HG03558 (cell line): ENCODE measurements around the gene SLC17A7.
"Not testable (repeated sequence)": the region's sequence is repeated elsewhere in the genome, so short reads cannot be mapped to it uniquely, and the experiment has no call there.

Source experiments
- ATAC-seq: cut with Tn5 transposase; IDR thresholded peaks from one replicate; pipeline ENCODE4 v1.9.1; 2021; ENCODE audit warnings: moderate number of reproducible peaks; ENCODE audit not compliant: unreplicated experiment; ENCODE audit errors: extremely low read depth

The SLC17A7 gene

DNA sequence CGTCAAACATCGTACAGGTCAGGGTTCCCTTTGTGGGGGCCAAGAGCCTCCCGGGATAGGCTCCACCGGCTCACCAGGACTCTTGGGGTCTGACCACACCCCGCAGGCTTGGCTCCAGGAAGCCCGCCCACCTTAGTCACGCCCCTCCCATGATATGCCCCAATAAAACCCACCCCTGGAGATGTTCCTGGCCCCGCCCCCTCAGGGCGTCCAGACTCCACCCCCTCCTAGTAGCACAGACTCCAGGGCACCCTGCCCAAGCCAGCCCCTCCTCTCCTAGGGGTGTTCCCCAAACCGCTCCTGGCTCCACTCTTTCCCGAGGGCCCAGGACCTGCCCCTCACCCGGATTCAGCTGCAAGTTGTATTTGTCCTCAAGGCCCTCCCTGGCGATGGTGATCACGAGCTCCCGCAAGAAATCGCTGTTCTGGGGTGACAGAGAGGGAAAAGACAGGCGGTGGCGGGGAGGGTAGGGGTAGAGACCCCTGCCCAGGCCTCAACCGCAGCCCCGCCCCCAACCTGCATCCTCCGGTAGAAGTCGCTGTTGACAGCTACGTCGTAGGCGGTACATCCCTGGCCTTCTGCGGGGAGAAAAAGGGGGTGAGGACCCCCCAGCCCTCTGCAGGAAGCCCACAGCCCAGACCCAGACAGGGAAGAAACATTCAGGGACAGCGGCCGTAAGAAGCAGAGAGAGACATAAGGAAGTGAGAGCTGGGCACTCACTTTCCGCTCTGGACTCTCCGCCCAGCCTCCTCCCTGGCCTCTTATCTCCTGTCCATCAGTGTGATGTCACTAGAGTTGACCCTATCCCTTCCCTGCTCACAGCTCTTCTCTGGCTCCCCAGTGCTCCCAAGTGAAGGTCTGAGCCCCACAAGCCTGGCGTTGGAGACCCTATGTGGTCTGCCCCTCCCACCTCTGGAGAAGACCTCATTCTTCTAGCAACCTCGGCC, 6.4 kb upstream of the SLC17A7 start:
- ATAC-seq, result no peak

DNA sequence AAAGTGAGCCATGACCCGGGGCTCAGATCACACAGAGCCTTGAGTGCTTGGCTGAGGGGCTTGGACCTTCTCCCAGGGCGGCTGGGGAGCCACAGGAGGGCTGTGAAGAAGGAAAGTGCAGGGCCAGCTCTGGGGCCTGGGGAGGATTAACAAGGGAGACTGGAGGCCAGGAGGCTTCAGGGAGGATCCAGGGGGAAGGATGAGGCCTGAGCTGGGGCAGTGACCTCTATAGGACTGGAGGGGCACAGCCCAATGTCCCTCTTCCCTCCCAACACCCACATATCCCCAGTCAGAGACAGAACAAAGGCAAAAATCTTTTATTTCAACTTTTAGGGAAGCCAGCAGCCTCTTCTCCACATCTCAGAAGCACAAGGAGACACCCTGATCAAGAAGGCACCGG, 4.7 kb upstream of the SLC17A7 start:
- no peak for ATAC-seq

DNA sequence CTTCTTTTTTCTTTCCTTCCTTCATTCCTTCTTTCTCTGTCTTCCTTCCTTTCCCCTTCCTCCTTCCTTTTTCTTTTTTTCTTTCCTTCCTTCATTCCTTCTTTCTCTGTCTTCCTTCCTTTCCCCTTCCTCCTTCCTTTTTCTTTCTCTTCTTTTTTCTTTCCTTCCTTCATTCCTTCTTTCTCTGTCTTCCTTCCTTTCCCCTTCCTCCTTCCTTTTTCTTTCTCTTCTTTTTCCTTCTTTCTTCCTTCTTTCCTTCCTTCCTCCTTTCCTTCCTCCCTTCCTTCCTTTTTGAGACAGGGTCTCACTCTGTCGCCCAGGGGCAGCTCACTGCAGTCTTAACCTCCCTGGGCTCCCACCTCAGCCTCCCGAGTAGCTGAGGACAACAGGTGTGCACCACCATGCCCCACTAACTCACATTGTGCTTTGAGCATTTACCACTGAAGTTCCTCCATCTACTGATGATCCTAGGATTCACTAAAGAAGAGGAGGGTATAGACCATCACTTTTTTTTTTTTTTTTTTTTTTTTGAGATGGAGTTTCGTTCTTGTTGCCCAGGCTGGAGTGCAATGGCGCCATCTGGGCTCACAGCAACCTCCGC, 2.9 kb upstream of the SLC17A7 start:
- ATAC-seq, result not testable (repeated sequence)

DNA sequence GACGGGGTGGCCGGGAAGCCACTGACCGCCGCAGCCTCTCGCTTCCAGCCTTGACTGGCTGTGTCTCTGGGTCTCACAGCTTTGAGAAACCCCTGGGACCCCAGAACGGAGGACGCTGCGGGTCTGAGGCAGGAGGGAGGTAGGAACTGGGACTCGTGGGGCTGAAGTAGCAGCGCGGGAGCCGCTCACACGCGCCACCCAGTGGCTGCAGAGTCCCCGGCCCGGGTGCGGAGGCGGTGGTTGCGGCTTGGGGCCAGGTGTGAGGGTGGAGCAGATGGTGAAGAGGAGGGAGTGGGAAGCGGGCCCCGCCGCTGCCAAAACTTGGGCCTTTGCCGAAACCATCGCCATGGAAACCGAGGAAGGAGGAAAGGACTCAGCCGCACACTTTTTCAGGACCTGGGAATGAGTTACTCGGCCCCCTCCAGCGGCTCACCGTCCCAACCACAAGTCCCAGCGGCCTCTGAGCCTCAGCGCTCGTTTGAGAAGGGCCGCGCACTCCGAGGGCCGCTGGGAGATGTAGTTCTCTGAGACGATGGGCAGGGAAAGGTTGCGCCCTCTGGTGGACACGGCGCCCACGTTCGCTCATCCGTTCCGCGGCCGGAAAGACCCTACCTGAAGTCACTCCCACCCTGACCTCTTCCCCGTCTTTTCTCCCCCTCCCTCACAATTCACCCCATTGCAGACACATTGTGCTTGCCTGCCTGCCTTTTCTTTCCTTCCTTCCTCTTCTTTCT, 2.2 kb upstream of the SLC17A7 start:
- peak; percentile 39 for ATAC-seq

DNA sequence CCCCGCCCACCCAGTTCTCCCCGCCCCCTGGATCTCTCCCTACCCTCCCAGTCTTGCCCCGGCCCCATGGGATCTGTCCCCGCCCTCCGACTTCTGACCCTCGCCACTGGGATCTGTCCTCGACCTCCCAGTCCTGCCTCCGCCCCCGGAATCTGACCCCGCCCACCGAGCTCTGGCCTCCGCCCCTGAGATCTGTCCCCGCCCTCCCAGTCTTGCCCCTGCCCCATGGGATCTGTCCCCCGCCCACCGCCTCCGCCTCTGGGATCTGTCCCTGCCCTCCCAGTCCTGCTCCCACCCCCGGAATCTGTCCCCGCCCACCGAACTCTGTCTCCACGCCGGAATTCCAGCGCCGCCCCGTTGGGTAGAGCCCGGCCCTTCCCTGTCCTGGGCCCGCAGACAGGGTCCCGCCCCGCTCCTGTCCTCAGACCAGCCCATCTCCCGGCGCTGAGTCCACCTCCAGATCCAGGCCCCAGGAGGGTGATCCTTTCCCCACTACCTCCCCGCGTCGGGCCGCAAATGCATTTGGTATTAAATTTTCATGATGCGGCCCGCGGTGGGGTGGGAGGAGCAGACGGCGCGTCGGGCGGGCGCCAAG, 1.5 kb upstream of the SLC17A7 start:
- ATAC-seq, result no peak

DNA sequence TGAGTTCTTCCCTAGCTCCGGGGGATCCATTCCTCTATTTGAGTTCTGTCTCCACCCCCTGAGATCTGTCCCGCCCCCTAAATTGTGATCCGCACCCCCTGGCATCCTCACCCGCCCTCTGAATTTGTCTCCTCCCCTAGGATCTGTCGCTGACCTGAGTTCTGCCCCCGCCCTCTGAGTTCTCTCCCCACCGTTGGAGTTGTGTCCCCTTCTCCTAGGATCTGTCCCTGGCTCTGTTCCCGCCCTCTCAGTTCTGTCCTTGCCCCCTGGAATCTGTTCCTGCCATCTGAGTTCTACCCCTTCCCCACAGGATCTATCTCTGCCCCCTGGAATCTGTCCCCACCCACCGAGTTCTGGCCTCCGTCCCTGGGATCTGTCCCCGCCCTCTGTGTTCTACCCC, 1.0 kb upstream of the SLC17A7 start:
- ATAC-seq, result no peak

DNA sequence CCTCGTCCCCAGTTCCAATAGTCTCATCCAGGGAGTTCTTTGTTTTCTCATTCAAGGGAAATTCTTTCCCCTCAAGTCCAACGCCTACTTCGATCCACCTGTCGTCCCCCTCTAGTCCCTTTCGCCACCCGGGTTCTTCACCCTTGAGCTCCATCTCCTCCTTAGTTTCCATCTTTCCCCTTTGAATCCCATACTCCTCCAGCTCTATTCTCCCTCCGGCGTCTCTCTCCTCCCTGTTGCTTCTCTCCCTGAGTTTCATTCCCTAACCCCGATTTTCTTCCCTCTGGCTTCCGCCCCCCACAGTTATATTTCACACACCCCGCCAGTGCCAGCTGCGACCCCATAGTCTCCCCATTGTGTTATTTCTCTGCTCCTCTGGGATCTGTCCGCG, 628 bp upstream of the SLC17A7 start:
- no peak for ATAC-seq

DNA sequence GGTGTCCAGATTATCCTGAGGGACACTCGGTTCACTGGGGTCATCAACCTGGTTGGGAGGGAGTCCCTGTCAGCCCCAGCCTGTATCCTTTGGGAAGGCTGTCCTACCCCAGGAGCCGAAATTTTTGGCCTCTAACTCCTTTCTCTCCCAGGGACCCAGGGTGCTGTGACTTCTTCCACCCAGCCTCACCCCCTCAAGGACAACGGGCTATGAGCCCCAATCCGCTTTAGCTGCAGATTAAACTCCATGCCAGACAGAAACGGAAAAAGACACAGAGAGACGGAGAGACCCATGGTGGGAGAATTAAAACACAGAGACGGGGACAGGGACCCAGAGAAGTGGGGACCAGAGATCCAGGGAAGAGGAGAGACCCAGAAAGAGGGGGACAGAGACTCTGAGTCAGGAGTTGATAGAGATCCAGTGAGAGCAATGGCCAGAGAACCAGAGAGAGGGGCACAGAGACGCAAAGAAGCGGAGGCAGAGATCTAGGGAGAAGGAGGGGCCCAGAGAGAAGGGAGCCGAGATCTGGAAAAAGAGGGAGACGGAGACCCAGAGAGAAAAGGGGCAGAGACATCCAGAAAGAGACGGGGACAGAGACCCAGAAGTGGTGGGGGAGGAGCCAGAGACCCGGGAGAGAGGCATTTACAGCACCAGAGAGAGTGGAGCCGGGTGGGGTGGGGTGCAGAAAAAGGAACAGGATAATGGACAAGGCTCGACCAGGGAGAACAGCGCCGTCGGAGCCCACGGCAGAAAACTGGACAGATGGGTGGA, 703 bp downstream of the SLC17A7 start:
- ATAC-seq, result no peak

DNA sequence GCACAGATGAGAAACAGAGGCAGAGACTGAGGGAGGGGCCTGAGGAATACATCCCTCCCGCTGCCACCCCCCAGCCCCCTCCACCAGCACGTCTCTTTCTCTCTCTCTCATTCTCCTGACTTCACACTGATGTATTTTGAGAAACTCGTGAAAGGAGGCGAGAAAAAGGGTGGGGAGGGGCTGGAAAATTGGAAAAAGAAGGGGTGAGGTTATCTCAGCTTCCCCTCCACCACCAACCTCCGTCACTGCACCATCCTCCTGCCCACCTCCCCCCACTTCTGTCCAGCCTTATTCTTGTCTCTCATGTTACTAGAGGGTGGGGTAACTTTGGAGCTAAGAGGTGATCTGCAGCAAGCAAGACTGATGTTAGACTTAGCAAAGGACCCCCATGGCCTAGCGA, 1.5 kb downstream of the SLC17A7 start:
- ATAC-seq, result no peak

DNA sequence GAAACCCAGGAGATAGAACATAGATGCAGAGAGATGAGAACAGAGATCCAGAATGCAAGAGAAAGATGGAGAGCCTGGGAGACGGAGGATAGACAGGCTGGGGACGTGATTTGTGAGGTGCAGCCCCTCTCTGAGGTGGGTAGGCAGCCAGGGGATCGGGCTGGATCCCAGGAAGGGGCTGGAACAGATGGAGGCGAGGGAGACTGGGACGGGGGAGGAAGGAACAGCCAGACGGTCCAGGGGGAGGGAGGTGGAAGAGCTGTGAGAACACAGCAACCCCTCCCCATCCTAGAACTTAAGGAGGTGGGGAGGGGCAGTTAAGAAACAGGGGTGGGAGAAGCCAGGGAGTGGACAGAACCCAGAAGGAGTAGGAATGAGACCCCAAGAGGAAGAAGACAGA, 3.1 kb downstream of the SLC17A7 start:
- no peak for ATAC-seq

DNA sequence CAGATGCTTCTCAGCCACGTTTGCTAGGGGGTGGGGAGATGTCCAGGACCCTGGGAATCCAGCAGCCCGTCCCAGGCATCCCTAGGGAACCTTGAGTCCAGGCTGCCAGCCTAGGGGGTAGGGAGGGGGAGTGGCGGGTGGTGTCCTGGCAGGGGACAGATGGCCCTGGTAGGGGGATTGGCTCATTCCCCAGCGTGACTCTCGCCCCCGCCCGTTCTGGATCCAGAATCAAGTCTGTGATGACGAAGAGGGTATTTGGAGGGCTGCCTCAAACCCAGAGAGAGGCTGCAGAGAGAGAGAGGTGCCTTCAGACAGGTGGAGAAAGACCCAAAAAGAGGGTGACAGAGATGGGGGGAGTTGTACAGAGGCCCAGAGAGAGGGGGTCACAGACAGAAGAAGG, 4.1 kb downstream of the SLC17A7 start:
- no peak for ATAC-seq

DNA sequence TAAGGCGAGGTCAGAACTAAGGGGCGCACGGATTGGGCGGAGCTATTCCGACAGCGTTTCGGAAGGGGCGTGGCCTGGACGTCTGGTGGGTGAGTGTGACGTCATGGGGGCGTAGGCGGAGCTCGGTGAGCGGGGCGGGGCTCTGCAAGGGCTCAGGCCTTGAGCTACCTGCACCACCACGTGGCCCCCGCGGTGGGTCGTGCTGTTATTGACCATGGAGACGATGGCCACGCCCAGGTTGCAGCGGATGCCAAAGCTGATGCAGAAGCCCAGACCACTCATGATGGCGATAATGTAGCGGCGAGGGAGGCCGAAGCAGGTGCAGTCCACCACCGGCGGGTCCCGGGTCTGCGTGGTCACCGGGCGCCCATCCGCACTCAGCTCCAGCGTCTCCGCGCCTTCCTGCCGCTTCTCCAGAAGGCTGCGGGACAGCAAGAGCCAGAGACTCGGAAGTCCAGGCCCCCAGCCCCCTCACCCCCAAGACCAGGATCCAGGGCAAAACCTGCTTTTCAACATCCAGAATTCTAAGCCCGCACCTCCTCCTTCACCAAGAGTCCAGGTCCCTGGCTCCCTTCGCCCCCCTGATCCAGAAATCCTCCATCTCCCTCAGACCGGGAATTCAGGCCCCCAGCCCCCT, 4.8 kb downstream of the SLC17A7 start:
- no peak for ATAC-seq

DNA sequence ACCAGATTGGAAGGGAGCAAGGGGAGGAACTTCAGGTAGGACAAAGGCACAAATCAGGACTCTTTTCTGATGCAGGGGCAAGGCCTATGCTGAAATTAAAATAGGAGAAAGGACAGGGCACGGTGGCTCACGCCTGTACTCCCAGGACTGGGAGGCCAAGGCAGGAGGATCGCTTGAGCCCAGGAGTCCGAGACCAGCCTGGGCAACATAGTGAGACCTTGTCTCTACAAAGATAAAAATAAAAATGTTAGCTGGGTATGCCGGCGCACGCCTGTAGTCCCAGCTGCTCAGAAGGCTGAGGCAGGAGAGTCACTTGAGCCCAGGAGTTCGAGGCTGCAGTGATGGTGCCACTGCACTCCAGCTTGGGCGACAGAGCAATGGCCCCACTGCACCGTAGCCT, 5.7 kb downstream of the SLC17A7 start:
- no peak for ATAC-seq

DNA sequence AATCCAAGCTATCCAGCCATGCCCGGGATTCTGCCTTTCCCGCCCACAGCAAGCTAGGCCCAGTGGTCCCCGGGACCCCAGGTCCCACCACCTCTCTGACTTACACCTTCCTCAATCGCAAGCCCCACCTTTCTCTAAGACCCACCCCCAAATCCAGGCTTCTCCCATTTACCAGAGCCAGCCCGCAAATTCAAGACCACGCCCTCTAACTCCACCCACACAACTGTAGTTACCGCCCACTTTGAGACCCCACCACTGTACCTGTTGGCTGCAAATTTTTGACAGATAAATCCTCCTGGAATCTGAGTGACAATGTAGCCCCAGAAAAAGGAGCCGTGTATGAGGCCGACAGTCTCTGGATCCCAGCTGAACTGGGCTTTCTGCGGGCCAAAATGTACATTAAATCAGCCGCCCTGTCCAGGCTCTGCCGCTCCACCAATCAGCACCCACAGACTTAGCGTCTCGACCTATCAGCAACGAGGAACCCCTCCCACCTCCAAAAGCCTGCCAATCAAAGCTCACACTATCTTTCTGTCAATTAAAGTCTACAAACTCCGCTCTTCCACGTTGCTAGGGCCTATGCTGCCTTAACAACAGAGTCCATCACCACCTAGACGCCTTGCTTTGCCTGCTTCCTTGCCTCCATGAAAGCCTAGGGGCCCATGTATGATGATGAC, 6.3 kb downstream of the SLC17A7 start:
- ATAC-seq, result no peak

DNA sequence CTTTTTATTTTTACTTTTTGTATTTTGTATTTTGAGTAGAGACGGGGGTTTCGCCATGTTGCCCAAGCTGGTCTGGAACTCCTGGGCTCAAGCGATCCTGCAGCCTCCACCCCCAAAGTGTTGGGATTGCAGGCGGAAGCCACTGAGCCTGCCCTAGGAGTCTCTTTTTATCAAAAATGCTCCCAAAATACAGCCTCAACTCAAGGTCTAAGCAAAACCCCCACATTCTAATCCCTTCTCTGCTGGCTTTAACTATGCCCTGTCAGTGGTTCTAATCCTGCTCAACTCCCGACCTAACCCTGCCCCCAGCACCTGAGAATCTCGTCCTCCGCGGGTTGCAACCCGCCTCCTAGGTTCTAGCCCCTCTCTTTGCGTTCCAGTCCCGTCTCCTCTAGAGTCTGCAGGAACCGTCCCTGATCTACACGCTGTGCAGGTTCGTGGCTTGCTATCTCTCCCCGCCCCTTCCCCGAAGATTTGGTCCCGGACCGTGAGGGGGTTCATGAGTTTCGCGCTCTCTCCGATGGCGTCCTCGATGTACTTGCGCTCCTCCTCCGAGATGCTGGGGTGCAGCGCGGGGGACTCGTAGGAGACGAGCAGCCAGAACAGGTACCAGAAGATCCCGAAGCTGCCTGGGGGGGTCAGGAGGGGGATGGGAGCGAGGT, 8.0 kb downstream of the SLC17A7 start:
- no peak for ATAC-seq

DNA sequence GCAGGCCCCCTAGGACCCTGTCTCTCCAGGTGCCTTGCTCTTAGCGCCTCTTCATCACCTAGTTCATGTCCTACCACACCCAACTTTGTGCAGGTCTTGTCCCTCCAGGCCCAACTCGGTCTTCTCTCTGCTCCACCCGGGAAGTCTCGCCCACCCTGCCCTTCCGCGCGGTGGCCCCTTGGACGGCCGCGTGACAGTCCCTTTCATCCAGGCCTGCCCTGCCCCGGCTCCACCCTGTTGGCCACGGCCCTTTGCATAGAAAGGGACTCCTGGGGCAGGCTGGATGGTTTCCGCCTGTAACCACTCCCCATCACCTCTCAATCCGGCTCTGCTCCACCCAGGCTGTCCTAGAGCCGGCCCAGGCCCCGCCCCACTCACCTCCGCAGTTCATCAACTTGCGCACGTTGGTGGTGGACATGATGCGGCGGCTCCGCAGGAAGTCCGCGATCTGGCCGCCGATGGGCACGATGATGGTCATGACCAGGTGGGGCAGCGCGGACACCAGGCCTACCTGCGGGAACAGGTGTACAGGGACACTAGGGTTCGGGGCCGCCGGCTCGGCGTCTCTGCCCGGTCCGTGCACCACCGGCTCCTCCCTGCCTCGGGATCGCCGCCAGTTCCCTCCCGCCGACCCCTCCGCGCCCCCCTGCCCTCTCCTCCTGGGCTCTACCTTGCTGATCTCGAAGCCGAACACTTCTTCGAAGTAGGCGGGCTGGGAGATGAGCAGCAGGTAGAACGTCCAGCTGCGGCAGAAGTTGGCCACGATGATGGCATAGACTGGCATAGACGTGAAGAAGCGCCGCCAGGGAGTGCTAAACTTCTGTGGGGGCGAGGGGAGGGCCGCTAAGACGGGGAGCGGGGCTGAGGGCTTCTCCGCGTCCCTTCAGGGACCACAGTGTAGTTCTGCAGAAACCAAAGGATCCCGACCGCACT, 8.9 kb downstream of the SLC17A7 start:
- ATAC-seq, result no peak

DNA sequence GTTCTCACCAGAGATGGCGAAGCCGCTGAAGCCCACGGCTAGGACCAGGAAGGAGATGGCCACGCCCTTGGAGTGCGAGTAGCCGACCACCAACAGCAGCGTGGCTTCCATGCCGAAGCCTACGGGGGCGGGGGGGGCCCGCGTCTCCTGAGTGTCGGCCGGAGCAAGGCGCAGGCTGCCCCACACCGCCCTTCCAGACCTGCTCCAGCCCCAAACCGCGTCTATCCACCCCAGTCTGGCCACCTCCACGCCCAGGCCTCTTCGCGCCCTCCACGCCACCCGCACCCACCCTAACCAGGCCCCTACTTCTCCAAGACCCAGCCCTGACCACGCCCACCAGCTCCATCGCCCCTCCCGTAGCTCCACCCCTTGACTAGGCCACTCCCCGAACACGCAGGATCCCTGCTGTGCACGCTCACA, 10.0 kb downstream of the SLC17A7 start:
- no peak for ATAC-seq
